ENCODE results near the gene ANKLE1. TPM values are rescaled to one million over a fixed set of nuclear protein-coding genes. Genes with fewer than 3 reads are reported as not detected.
"Not testable (repeated sequence)": the region's sequence is repeated elsewhere in the genome, so short reads cannot be mapped to it uniquely, and the experiment has no call there.

The ANKLE1 gene
- total RNA-seq, 4 donors from 2014 or later: 0.44 to 2.1 (median 0.90) TPM

GRCh38 chr19:17266026-17266425, 15.7 kb upstream of the ANKLE1 start:
- no peak overlapping the region for H3K4me3 ChIP-seq
- no peaks in the 10 kb centered on the region for H3K27me3 ChIP-seq
- peaks cover 0 to 25% (median 0%) of the 10 kb centered on the region in 3 donors for H3K36me3 ChIP-seq
- H3K4me1 ChIP-seq: peaks cover 0 to 20% (median 6%) of the 10 kb centered on the region in 4 donors
- H3K9me3 ChIP-seq: no peaks in the 10 kb centered on the region
- DNase-seq (ENCODE audit: low spot score in 2 of 2): no peak
- no peak for TF ChIP-seq POLR2A (IDR thresholded peaks at IDR 0.05)
- TF ChIP-seq EP300 (IDR thresholded peaks at IDR 0.05): no peak
- no peak for TF ChIP-seq CTCF (IDR thresholded peaks at IDR 0.05)
- no peak overlapping the region for H3K27ac ChIP-seq
- 92 to 95% methylated on average over 7 of the region's 7 CpGs for WGBS, 2 donors

DNA sequence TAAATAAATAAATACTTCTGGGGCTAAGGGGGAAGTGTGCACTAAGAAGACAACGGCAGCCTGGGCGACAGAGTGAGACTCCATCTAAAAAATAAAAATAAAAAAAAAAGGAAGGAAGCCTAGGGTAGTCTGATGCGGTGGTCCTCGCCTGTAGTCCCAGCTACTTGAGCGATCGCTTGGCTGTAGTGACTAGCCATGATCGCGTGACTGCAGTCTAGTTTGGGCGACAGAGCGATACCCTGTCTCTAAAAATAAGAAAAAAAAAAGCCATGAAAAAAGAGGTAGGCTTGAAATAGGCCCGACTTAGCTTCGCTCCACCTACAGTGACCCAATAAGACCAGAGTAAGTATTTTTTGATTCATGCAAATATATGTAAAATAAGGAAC, 15.1 kb upstream of the ANKLE1 start:
- peak overlapping the region in 3 of 4 donors; percentile 29 to 86 (median 44) for H3K27ac ChIP-seq
- H3K4me3 ChIP-seq: no peak overlapping the region
- TF ChIP-seq POLR2A (IDR thresholded peaks at IDR 0.05) (no peak), CTCF (IDR thresholded peaks at IDR 0.05) (no peak), EP300 (IDR thresholded peaks at IDR 0.05) (no peak)
- H3K36me3 ChIP-seq: peaks cover 0 to 31% (median 0%) of the 10 kb centered on the region in 3 donors
- WGBS, 2 donors: 70 to 73% methylated on average over 12 of the region's 12 CpGs
- H3K27me3 ChIP-seq: no peaks in the 10 kb centered on the region
- no peaks in the 10 kb centered on the region for H3K9me3 ChIP-seq
- no peak for DNase-seq (ENCODE audit: low spot score in 2 of 2)
- peaks cover 0 to 19% (median 6%) of the 10 kb centered on the region in 4 donors for H3K4me1 ChIP-seq

DNA sequence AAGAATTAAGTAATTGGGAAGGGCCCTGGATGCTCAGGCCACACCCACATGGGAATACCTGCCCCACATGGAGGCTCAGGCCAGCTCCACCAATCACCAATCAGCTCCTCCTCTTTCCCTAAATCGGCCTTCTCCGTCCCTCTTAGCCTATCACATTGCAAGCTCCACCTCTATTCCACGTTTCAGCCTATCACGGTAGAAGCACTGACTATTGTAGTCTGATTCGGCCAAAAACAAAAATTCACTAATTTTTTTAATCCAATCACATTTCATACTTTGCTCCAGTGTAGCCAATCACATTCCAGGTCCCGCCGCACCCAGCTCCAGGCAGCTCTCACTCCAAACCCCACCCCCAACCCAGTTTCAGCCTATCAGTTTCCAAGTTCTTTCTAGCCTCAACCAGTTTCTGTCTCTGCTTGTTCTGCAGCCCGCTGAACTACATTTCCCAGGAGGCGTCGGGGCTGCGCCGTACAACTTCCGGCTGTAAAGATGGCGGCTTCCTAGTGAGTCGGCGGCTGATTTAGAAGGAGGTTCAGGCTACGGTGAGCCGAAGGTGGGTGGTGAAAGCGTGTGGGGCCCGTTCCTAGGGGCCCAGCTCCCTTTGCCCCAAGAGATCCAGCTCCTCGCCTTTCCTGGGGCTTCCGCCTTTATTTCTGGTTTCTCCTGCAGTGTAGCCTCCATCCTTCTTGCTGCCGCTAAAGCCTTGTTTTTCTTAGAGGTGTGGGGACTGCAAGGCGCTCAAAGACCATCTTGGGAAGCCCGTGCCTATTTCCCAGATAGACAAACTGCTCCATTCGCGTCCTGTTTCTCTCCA, 14.5 kb upstream of the ANKLE1 start, which contains the start of gene BABAM1:
BABAM1 (plus strand) TSS at position 469 of the 814 bp plus-strand sequence. CDS start 1,364 bp downstream, outside the sequence.
- Histone ChIP-seq H3K4me1 (peaks cover 0 to 19% (median 6%) of the 10 kb centered on the region in 4 donors), H3K27ac (peak within 1 kb of the TSS in 3 of 4 donors; percentile 82 to 86 (median 85)), H3K27me3 (no peaks in the 10 kb centered on the region), H3K4me3 (peak within 1 kb of the TSS; percentile 58 to 92 (median 84)), H3K9me3 (no peaks in the 10 kb centered on the region), H3K36me3 (peaks cover 0 to 37% (median 0%) of the 10 kb centered on the region in 3 donors)
- peak; percentile 90 to 96 for DNase-seq (ENCODE audit: low spot score in 2 of 2)
- 1% methylated on average over 27 of the region's 27 CpGs for WGBS, 2 donors
- TF ChIP-seq EP300 (IDR thresholded peaks at IDR 0.05): peak; percentile 88 to 95
- peak in 2 of 5 experiments; percentile 53 to 54 for TF ChIP-seq CTCF (IDR thresholded peaks at IDR 0.05)
- peak in 1 of 2 donors; percentile 46 for TF ChIP-seq POLR2A (IDR thresholded peaks at IDR 0.05)

GRCh38 chr19:17268754-17269153, 12.9 kb upstream of the ANKLE1 start:
- 95 to 96% methylated on average over 8 to 13 of the region's 13 CpGs for whole genome bisulfite sequencing, 2 donors

GRCh38 chr19:17274892-17275291, 6.8 kb upstream of the ANKLE1 start:
- WGBS, 2 donors: 98 to 100% methylated on average over 3 of the region's 3 CpGs
- not testable (repeated sequence) for DNase-seq (ENCODE audit: low spot score in 2 of 2); H3K4me3 ChIP-seq; H3K27ac ChIP-seq; H3K27me3 ChIP-seq; H3K9me3 ChIP-seq; H3K4me1 ChIP-seq
- peaks cover 3 to 93% (median 25%) of the 10 kb centered on the region in 3 donors for H3K36me3 ChIP-seq

More at GRCh38 chr19:17268754-17269153, 12.9 kb upstream of the ANKLE1 start:
- H3K36me3 ChIP-seq: peaks cover 0 to 52% (median under 1%) of the 10 kb centered on the region in 3 donors
- H3K4me1 ChIP-seq: peaks cover 0 to 19% (median 6%) of the 10 kb centered on the region in 4 donors
- H3K27ac ChIP-seq: no peak overlapping the region
- no peaks in the 10 kb centered on the region for H3K27me3 ChIP-seq
- H3K9me3 ChIP-seq: no peaks in the 10 kb centered on the region
- no peak for DNase-seq (ENCODE audit: low spot score in 2 of 2)
- H3K4me3 ChIP-seq: no peak overlapping the region
- no peak for TF ChIP-seq CTCF (IDR thresholded peaks at IDR 0.05)
- TF ChIP-seq EP300 (IDR thresholded peaks at IDR 0.05): no peak
- no peak for TF ChIP-seq POLR2A (IDR thresholded peaks at IDR 0.05)

Measured in tibial nerve (tissue), 4 donors.